ENCODE results near the gene NOC2L. TPM values are rescaled to one million over a fixed set of nuclear protein-coding genes. Genes with fewer than 3 reads are reported as not detected.
A peak's percentile ranks its signal among the peaks of the same experiment; 100 is the strongest.

The NOC2L gene
- total and polyA plus RNA-seq, 9 of the 15 experiments (the other 6 are each of a cell fraction or from before 2014, with no cell fraction given), result 4.0 to 410 (median 200) TPM

DNA sequence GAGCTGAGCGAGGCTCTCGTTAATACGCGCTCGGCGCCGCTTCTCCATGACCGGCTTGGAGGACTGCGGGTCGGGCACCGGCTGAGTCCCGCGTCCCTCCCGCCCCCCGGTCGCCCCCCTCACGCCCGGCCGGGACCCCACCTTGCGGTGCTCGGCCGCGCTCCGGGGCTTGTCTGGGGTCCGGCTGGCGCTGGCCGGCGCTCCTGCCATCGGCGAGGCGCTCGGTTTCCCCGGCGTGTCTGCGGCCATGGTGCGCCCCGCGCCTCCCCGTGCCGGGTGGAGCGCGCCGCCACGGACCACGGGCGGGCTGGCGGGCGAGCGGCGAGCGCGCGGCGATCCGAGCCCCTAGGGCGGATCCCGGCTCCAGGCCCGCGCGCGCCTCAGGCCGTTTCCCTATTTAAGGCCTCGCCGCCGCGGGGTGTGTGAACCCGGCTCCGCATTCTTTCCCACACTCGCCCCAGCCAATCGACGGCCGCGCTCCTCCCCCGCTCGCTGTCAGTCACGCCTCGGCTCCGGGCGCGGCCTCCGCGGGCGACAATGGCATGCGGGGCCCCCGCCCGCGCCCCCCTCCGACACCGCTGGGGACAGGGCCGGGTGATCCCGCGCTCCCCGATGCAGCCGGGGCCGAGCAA, 40.8 kb upstream of the NOC2L start, which contains the start of gene HES4 (continued):
- TF ChIP-seq, protein P1, sequence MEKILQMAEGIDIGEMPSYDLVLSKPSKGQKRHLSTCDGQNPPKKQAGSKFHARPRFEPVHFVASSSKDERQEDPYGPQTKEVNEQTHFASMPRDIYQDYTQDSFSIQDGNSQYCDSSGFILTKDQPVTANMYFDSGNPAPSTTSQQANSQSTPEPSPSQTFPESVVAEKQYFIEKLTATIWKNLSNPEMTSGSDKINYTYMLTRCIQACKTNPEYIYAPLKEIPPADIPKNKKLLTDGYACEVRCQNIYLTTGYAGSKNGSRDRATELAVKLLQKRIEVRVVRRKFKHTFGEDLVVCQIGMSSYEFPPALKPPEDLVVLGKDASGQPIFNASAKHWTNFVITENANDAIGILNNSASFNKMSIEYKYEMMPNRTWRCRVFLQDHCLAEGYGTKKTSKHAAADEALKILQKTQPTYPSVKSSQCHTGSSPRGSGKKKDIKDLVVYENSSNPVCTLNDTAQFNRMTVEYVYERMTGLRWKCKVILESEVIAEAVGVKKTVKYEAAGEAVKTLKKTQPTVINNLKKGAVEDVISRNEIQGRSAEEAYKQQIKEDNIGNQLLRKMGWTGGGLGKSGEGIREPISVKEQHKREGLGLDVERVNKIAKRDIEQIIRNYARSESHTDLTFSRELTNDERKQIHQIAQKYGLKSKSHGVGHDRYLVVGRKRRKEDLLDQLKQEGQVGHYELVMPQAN (IDR thresholded peaks at IDR 0.05; ENCODE audit: borderline replicate concordance), result no peak
- no peak for TF ChIP-seq TCF7 (IDR thresholded peaks at IDR 0.05; ENCODE audit: borderline replicate concordance)
- no peak for TF ChIP-seq ZNF785 (CRISPR knock-in tag; IDR thresholded peaks at IDR 0.05)
- TF ChIP-seq KLF6 (CRISPR knock-in tag; IDR thresholded peaks at IDR 0.05; ENCODE audit: borderline replicate concordance), result no peak
- TF ChIP-seq SLC30A9 (CRISPR knock-in tag; IDR thresholded peaks at IDR 0.05), result no peak
- TF ChIP-seq POU5F1 (IDR thresholded peaks at IDR 0.05; ENCODE audit: borderline replicate concordance, low read depth, low read length, partially characterized antibody), result no peak
- TF ChIP-seq PPARD (CRISPR knock-in tag; IDR thresholded peaks at IDR 0.05), result no peak
- no peak for TF ChIP-seq MECOM (CRISPR knock-in tag; IDR thresholded peaks at IDR 0.05)
- TF ChIP-seq, protein P2, sequence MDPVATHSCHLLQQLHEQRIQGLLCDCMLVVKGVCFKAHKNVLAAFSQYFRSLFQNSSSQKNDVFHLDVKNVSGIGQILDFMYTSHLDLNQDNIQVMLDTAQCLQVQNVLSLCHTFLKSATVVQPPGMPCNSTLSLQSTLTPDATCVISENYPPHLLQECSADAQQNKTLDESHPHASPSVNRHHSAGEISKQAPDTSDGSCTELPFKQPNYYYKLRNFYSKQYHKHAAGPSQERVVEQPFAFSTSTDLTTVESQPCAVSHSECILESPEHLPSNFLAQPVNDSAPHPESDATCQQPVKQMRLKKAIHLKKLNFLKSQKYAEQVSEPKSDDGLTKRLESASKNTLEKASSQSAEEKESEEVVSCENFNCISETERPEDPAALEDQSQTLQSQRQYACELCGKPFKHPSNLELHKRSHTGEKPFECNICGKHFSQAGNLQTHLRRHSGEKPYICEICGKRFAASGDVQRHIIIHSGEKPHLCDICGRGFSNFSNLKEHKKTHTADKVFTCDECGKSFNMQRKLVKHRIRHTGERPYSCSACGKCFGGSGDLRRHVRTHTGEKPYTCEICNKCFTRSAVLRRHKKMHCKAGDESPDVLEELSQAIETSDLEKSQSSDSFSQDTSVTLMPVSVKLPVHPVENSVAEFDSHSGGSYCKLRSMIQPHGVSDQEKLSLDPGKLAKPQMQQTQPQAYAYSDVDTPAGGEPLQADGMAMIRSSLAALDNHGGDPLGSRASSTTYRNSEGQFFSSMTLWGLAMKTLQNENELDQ (CRISPR knock-in tag; IDR thresholded peaks at IDR 0.05; ENCODE audit: borderline replicate concordance), result no peak
- peak; percentile 2 for TF ChIP-seq HMGN3 (IDR thresholded peaks at IDR 0.05; ENCODE audit: borderline replicate concordance, extremely low read depth, insufficient read length, low read depth, low read length)
- TF ChIP-seq KDM1A (IDR thresholded peaks at IDR 0.05), result no peak
- TF ChIP-seq ZNF561 (CRISPR knock-in tag; conservative IDR thresholded peaks at IDR 0.05), result no peak
- TF ChIP-seq, protein P3, sequence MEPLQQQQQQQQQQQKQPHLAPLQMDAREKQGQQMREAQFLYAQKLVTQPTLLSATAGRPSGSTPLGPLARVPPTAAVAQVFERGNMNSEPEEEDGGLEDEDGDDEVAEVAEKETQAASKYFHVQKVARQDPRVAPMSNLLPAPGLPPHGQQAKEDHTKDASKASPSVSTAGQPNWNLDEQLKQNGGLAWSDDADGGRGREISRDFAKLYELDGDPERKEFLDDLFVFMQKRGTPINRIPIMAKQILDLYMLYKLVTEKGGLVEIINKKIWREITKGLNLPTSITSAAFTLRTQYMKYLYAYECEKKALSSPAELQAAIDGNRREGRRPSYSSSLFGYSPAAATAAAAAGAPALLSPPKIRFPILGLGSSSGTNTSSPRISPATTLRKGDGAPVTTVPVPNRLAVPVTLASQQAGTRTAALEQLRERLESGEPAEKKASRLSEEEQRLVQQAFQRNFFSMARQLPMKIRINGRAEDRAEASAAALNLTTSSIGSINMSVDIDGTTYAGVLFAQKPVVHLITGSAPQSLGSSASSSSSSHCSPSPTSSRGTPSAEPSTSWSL (CRISPR knock-in tag; IDR thresholded peaks at IDR 0.05; ENCODE audit: borderline replicate concordance), result no peak
- TF ChIP-seq NFXL1 (CRISPR knock-in tag; IDR thresholded peaks at IDR 0.05), result no peak
- TF ChIP-seq ZNF830 (CRISPR knock-in tag; IDR thresholded peaks at IDR 0.05), result no peak
- TF ChIP-seq, protein P4, sequence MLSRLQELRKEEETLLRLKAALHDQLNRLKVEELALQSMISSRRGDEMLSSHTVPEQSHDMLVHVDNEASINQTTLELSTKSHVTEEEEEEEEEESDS (CRISPR knock-in tag; IDR thresholded peaks at IDR 0.05), result no peak
- TF ChIP-seq ZNF175 (CRISPR knock-in tag; IDR thresholded peaks at IDR 0.05; ENCODE audit: low read depth), result 0 out of 2 replicates have a peak, but pooled peaks have one; percentile 39
- TF ChIP-seq, protein P5, sequence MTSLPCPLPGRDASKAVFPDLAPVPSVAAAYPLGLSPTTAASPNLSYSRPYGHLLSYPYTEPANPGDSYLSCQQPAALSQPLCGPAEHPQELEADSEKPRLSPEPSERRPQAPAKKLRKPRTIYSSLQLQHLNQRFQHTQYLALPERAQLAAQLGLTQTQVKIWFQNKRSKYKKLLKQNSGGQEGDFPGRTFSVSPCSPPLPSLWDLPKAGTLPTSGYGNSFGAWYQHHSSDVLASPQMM (CRISPR knock-in tag; IDR thresholded peaks at IDR 0.05), result no peak
- TF ChIP-seq, protein P6, sequence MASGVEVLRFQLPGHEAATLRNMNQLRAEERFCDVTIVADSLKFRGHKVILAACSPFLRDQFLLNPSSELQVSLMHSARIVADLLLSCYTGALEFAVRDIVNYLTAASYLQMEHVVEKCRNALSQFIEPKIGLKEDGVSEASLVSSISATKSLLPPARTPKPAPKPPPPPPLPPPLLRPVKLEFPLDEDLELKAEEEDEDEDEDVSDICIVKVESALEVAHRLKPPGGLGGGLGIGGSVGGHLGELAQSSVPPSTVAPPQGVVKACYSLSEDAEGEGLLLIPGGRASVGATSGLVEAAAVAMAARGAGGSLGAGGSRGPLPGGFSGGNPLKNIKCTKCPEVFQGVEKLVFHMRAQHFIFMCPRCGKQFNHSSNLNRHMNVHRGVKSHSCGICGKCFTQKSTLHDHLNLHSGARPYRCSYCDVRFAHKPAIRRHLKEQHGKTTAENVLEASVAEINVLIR (CRISPR knock-in tag; IDR thresholded peaks at IDR 0.05), result no peak
- TF ChIP-seq RBFOX2 (IDR thresholded peaks at IDR 0.05; ENCODE audit: low read depth, low read length), result no peak; the same call in 1 of the 2 replicates
- TF ChIP-seq CHD1 (IDR thresholded peaks at IDR 0.05; ENCODE audit: low read length), result no peak
